ENCODE results near the gene SCTR. TPM values are rescaled to one million over a fixed set of nuclear protein-coding genes. Genes with fewer than 3 reads are reported as not detected.
"Not testable (repeated sequence)": the region's sequence is repeated elsewhere in the genome, so short reads cannot be mapped to it uniquely, and the experiment has no call there.

Gene SCTR
- total RNA-seq, 1 donor from 2014 or later = not detected

DNA sequence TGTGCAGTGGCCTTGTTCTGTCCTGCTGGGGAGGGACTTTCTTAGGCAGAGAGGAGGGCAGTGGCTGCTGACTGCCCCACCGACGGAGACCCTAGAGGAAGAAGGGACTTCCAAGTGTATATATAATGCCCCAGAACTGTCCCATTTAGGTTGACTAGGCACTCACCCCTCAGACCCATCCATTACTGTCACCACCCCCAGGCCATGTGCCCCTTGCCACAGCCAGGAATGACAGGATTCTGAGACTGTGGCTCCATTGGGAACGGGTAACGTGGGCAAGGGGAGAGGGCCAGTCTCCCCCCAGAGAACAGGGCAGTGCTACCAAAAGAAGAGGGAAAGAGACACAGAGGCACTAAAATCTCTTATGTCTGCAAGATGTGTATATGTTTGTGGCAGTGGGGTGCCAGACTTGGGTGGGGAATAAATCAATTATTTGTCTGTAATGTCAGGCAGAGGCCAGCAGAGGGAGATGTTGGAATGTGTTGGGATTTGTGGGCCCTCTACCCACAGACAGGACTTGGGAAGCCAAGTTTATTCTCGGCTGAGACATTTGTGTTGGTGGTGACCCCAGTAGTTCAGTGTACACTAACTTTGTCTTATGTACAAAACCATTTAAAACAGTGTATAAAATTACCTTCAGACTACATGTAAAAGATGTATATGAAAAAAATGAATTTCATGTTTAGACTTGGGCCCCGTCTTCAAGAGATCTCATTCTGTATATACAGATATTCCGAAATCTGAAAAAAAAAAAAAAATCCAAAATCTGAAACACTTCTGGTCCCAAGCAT is 116.7 kb downstream of the SCTR start:
- Mint-ChIP-seq H3K27ac (ENCODE audit: unreplicated experiment) (no peak overlapping the region), H3K4me3 (ENCODE audit: unreplicated experiment) (no peak overlapping the region), H3K36me3 (ENCODE audit: low read depth) (peaks cover 2% of the 10 kb centered on the region), H3K9me3 (ENCODE audit: low read depth) (peaks cover 8% of the 10 kb centered on the region), H3K27me3 (ENCODE audit: low read depth) (peaks cover 39% of the 10 kb centered on the region), H3K4me1 (ENCODE audit: low read depth) (peaks cover 9% of the 10 kb centered on the region)
- TF ChIP-seq, protein P1, sequence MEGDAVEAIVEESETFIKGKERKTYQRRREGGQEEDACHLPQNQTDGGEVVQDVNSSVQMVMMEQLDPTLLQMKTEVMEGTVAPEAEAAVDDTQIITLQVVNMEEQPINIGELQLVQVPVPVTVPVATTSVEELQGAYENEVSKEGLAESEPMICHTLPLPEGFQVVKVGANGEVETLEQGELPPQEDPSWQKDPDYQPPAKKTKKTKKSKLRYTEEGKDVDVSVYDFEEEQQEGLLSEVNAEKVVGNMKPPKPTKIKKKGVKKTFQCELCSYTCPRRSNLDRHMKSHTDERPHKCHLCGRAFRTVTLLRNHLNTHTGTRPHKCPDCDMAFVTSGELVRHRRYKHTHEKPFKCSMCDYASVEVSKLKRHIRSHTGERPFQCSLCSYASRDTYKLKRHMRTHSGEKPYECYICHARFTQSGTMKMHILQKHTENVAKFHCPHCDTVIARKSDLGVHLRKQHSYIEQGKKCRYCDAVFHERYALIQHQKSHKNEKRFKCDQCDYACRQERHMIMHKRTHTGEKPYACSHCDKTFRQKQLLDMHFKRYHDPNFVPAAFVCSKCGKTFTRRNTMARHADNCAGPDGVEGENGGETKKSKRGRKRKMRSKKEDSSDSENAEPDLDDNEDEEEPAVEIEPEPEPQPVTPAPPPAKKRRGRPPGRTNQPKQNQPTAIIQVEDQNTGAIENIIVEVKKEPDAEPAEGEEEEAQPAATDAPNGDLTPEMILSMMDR (IDR thresholded peaks at IDR 0.05) = peak; percentile 94
- no peak for DNase-seq (ENCODE audit: low spot score)

DNA sequence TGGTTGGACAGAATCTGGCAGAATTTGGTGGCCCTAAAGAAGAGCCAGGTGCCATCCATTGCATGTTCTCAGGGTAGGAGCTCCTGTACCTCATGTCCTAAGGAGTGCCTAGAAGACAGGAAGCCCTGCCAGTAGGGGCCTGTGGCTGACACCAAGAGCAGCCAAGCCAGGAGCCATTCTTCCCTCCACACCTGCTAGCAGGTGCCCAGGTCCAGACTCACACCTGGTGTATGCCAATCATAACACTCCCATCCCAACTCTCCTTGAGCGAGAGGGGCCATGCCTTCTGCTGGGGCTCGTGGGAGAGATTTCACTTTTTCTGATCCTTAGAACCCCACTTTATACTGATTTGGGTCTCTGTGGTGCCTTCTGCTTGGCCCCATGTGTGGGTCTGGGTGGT is 119.1 kb downstream of the SCTR start:
- TF ChIP-seq, protein P1 (IDR thresholded peaks at IDR 0.05) = no peak

GRCh38 chr2:119403618-119404017 is 120.7 kb downstream of the SCTR start:
- not testable (repeated sequence) for H3K4me1 Mint-ChIP-seq (ENCODE audit: low read depth); H3K4me3 Mint-ChIP-seq (ENCODE audit: unreplicated experiment); H3K27ac Mint-ChIP-seq (ENCODE audit: unreplicated experiment); H3K9me3 Mint-ChIP-seq (ENCODE audit: low read depth); H3K36me3 Mint-ChIP-seq (ENCODE audit: low read depth); DNase-seq (ENCODE audit: low spot score)
- H3K27me3 Mint-ChIP-seq (ENCODE audit: low read depth) = peaks cover 36% of the 10 kb centered on the region

More for the DNA sequence above, 119.1 kb downstream of the SCTR start:
- H3K9me3 Mint-ChIP-seq (ENCODE audit: low read depth) = peaks cover 3% of the 10 kb centered on the region
- H3K27ac Mint-ChIP-seq (ENCODE audit: unreplicated experiment) = no peak overlapping the region
- no peaks in the 10 kb centered on the region for H3K36me3 Mint-ChIP-seq (ENCODE audit: low read depth)
- peaks cover 34% of the 10 kb centered on the region for H3K27me3 Mint-ChIP-seq (ENCODE audit: low read depth)
- DNase-seq (ENCODE audit: low spot score) = no peak
- H3K4me1 Mint-ChIP-seq (ENCODE audit: low read depth) = peaks cover 9% of the 10 kb centered on the region
- H3K4me3 Mint-ChIP-seq (ENCODE audit: unreplicated experiment) = no peak overlapping the region

DNA sequence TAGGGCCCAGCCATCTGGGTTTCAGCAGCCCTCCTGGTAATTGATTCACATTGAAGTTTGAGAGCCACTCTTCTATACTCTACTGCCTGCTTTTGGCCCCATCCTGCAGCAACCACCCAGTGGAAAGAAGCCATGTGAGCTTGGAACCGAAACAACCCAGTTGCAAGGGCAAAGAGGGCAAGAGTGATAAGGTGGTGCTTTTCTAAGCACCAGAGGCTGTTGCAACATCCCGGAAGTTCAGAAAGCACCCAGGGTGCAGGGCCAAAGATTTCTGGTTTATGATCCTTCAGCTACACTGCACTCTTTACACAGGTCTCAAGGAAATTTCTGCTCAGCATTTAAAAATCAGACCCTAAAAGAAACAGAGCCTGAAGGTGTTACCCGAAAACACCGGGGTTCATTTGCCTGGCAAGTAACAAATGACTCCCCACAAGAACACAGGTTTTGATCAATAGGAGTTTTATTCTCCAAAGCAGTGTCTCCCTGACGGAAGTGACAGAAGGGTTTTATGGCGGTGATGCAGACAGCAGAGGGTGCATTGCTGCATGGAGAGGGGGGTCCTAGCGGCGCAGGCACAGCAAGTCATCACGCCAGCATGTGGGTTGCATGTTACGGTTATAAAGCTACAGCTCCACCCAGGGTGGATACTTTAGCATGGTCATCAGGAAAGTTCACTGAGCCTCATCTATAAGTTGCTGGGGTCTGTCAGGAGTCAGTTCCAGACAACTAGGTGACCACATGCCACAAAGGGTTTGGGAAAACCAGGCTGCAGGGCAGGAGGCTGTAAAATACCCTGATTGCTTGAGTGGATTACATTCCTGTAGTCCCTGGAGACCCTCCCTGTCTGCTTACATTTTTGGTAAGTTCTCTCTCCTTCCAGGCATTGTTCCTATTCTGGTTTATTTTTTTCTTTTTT is 121.4 kb downstream of the SCTR start:
- Mint-ChIP-seq H3K27ac (ENCODE audit: unreplicated experiment) (no peak overlapping the region), H3K9me3 (ENCODE audit: low read depth) (peaks cover 3% of the 10 kb centered on the region), H3K36me3 (ENCODE audit: low read depth) (no peaks in the 10 kb centered on the region), H3K4me1 (ENCODE audit: low read depth) (peaks cover 5% of the 10 kb centered on the region), H3K27me3 (ENCODE audit: low read depth) (peaks cover 40% of the 10 kb centered on the region), H3K4me3 (ENCODE audit: unreplicated experiment) (no peak overlapping the region)
- no peak for DNase-seq (ENCODE audit: low spot score)
- TF ChIP-seq, protein P1 (IDR thresholded peaks at IDR 0.05) = no peak

- H3K36me3 Mint-ChIP-seq (ENCODE audit: low read depth) = no peaks in the 10 kb centered on the region
- peaks cover 3% of the 10 kb centered on the region for H3K9me3 Mint-ChIP-seq (ENCODE audit: low read depth)
- peaks cover 3% of the 10 kb centered on the region for H3K4me1 Mint-ChIP-seq (ENCODE audit: low read depth)
- H3K27me3 Mint-ChIP-seq (ENCODE audit: low read depth) = peaks cover 40% of the 10 kb centered on the region
- no peak overlapping the region for H3K27ac Mint-ChIP-seq (ENCODE audit: unreplicated experiment)
- DNase-seq (ENCODE audit: low spot score) = no peak
- TF ChIP-seq, protein P1 (IDR thresholded peaks at IDR 0.05) = no peak
- H3K4me3 Mint-ChIP-seq (ENCODE audit: unreplicated experiment) = no peak overlapping the region
Measured at GRCh38 chr2:119402106-119402505, 122.2 kb downstream of the SCTR start.

Data from chondrocyte (in vitro differentiated cells).